ENCODE data around the gene ZNF496. TPM values are rescaled to one million over a fixed set of nuclear protein-coding genes. Genes with fewer than 3 reads are reported as not detected.

The ZNF496 gene
- total RNA-seq, 1 donor from 2014 or later, result 30.3 TPM

- H3K27me3 ChIP-seq (ENCODE audit: insufficient read depth, low read length), result no peaks in the 10 kb centered on the region
- H3K4me2 ChIP-seq (ENCODE audit: low read length), result no peak overlapping the region
- TF ChIP-seq EZH2 (IDR thresholded peaks at IDR 0.05; ENCODE audit: insufficient read depth, low read length) (no peak), CTCF (IDR thresholded peaks at IDR 0.05; ENCODE audit: insufficient read depth, low read depth, low read length) (no peak)
- H3K4me3 Mint-ChIP-seq (ENCODE audit: unreplicated experiment), result no peak overlapping the region
- H3K4me1 Mint-ChIP-seq (ENCODE audit: low read depth, unreplicated experiment), result peaks cover 2% of the 10 kb centered on the region
- no peaks in the 10 kb centered on the region for H3K9me3 ChIP-seq (ENCODE audit: insufficient read depth, low read depth, low read length)
- no peak overlapping the region for H3K27ac Mint-ChIP-seq (ENCODE audit: unreplicated experiment)
- H4K20me1 ChIP-seq (ENCODE audit: insufficient read depth, low read length), result no peaks in the 10 kb centered on the region
- H3K9me3 Mint-ChIP-seq (ENCODE audit: unreplicated experiment), result peaks cover 6% of the 10 kb centered on the region
- no peaks in the 10 kb centered on the region for H3K36me3 Mint-ChIP-seq (ENCODE audit: low read depth, unreplicated experiment)
- H3K36me3 ChIP-seq (ENCODE audit: insufficient read depth, low read length), result no peaks in the 10 kb centered on the region
- no peak overlapping the region for H3K9ac ChIP-seq (ENCODE audit: low read length)
- H2AFZ ChIP-seq (ENCODE audit: low read depth, low read length), result no peak overlapping the region
- H3K4me3 ChIP-seq (ENCODE audit: insufficient read depth, low read depth, low read length), result no peak overlapping the region
- H3K27ac ChIP-seq (ENCODE audit: low read depth, low read length), result no peak overlapping the region
- FAIRE-seq, result no peak
- no peaks in the 10 kb centered on the region for H3K27me3 Mint-ChIP-seq (ENCODE audit: low read depth, unreplicated experiment)
- H3K79me2 ChIP-seq (ENCODE audit: insufficient read depth, low read length), result no peaks in the 10 kb centered on the region
- DNase-seq (ENCODE audit: low read depth), result no peak
- H3K4me1 ChIP-seq (ENCODE audit: insufficient read depth, low read length), result no peaks in the 10 kb centered on the region
Observed at GRCh38 chr1:247247568-247247967, 84.1 kb downstream of the ZNF496 start.

Other genes with a start within 250 kb of the ZNF496 start
- gene ZNF669, start 227.5 kb downstream of the ZNF496 start, total RNA-seq, result 7.5 and 9.4 TPM in 2 replicates
- gene ZNF124, start 159.8 kb downstream of the ZNF496 start, total RNA-seq, result 28.6 and 36.5 TPM in 2 replicates
- gene VN1R5, start 75.8 kb downstream of the ZNF496 start, total RNA-seq, result not detected in 2 replicates
- 0.09 and 0.12 TPM in 2 replicates for gene NLRP3, start 84.3 kb upstream of the ZNF496 start, total RNA-seq
- gene OR2B11, start 126.2 kb upstream of the ZNF496 start, total RNA-seq, result not detected in 2 replicates
- not detected in 2 replicates for gene OR2C3, start 204.6 kb upstream of the ZNF496 start, total RNA-seq
- 0.14 TPM in 1 of 2 replicates, not detected in the other for gene GCSAML, start 217.3 kb upstream of the ZNF496 start, total RNA-seq